NCI-H2227 treated with DMSO at 0.1 percent for 48 hours (cell line): ENCODE measurements around the gene KIAA0753.

ENCODE experiments used
- DNase-seq: peaks from one replicate; lab custom pipeline; 2025; lab: John Stamatoyannopoulos, UW

Gene KIAA0753

DNA sequence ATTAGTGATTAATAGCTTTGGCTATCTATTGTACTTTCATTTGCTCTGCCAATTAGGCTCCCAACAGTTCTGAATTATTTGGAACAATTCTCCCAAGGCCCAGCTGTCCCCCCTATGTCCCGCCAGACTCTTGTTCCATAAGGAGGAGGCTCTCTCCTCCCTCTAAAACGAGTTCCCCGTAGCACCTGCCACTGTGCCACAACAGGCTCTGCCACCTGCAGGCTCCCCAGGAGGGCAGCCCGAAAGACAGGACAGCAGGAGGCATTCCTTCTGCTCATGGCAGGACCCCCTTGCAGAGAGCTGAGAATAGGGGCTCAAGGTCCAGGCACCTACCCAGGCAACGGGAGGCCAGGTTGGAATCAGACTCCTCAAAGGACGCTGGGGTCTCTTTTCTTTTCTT lies 93.2 kb downstream of the KIAA0753 start:
- DNase-seq, result no peak

- DNase-seq, result no peak
These were observed 94.3 kb downstream of the KIAA0753 start for GRCh38 chr17:6546069-6546718.

DNA sequence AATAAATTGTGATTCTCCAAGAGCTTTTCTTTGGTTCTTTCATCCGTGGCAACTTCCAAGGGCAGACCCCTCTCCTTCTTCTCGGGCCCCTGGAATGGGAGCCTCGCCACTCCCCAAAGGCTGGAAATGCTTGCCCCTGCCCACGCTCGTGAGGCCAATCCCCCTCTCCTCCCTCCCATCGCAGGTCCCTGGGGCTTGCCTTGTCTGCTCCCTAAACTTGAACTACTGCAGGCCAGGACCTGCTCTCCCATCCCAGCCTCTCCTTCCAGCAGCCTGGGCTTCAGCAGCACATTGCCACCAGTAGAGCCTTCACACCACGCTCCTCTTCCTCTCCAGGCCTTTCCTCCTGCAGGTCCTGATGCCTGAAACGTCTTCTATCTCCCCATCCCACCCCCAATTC lies 95.2 kb downstream of the KIAA0753 start:
- DNase-seq, result no peak

GRCh38 chr17:6544011-6544370 lies 96.5 kb downstream of the KIAA0753 start:
- no peak for DNase-seq

DNA sequence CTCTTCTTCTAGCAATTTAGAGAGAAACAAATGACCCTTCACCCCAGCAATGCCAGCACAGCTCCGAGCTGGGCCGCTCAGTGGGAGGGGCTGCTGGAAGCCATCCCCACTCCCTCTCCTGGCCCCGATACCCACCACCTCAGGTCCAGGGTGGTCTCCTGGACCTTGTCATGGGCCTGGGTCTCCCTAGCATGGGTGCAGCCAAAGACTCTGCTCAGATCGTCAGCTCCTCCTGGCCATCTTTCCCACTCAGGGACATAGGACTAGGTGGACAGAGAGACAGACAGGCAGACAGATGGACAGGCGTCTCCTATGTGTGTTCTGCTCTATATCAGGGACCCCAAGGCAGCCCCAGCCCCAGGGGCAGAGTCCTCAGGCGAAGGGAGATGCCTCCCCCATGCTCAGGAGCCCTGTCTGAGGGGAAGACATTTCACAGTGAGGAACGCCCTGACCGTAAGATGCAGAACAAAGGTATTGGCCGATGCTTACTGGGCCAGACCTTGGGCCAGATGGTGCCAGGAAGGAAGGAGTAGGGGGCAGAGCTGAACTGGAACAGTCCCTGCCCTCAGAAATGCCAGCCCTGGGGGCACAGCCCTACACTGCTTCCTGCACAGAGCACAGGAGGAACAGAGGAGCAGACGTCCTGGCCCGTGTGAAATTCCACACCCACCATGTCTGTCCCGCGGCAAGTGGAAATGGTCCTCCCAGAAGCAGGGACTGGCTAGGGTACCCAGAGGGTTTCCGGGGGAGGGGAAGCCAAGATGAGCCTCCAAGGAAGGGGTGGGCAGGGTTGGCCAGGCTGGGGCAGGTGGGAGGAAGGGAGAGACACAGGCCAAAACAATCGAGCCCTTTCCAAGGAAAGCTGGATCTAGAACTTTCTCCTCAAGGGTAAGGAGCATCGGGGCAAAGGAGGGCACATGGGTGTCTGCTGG lies 97.2 kb downstream of the KIAA0753 start:
- DNase-seq, result no peak

- no peak for DNase-seq
These were observed 97.9 kb downstream of the KIAA0753 start for GRCh38 chr17:6542577-6542976.

- DNase-seq, result no peak
These were observed 98.6 kb downstream of the KIAA0753 start for GRCh38 chr17:6541886-6542285.

- DNase-seq, result no peak
These were observed 100.6 kb downstream of the KIAA0753 start for GRCh38 chr17:6539871-6540270.

- DNase-seq, result no peak
These were observed 103.9 kb downstream of the KIAA0753 start for GRCh38 chr17:6536566-6537065.

DNA sequence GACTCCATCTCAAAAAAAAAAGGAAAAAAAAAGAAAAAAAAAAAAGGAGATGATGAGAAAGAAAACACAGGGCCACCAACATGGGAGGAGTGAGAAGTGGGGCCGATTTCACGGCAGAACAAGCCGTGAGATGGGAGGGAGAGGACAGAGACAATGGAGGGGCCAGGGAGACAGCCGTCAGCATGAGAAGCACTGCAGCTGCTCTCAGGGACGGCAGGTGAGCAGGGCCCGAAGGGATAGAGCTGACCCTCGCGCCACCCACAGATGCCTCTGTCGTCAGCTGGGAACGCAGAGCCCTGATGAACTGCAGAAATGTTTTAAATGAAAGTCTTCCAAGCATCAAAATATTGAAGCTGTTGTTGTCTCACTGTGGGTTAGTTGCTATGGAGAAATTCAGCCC lies 104.5 kb downstream of the KIAA0753 start:
- no peak for DNase-seq

GRCh38 chr17:6534846-6535514 lies 105.5 kb downstream of the KIAA0753 start:
- DNase-seq, result no peak

DNA sequence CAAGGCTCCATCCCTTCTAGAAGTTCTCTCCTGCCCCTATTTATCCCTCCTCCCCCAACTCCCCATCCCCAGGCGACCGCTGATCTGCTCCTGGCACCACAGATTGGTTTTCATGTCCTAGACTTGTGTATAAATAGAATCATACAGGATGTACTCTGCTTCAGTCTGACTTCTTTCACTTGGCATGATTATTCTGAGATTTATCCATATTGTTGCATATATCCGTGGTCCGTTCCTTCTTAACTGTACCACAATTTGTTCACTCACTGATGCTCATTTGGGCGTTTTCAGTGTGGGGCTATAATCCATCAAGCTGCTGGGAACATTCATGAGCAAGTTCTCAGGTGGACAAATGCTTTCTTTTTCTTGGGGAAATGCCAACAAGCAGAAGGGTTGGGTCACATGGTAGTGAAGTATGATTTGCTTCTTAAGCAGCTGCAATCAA lies 108.0 kb downstream of the KIAA0753 start:
- no peak for DNase-seq

- DNase-seq, result no peak
These were observed 108.9 kb downstream of the KIAA0753 start for GRCh38 chr17:6531575-6531974.

- DNase-seq, result no peak
These were observed 110.1 kb downstream of the KIAA0753 start for GRCh38 chr17:6530324-6530920.

DNA sequence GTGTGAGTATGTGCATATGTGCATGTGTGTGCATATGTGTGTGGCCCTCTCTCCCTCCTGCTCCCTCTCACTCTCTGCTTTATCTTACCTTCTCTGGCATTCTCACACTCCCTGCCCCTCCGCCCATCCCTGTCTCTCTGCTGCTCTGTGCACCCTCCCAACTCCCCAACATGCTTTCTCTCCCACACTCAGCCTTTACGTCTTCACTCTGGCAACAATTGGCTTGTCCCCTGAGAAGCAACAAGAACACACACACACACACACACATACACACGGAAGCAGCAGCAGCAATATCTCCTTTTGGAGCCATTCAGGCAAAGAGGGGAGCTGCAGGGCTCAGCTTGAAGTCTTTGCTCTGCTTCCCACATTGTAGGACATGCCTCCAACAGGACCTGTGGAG lies 112.0 kb downstream of the KIAA0753 start:
- no peak for DNase-seq
